H1 (cell line): Measurements from ENCODE around the gene CTSW. TPM values are rescaled to one million over a fixed set of nuclear protein-coding genes. Genes with fewer than 3 reads are reported as not detected.

ENCODE experiments used
- ASH2L ChIP-seq: fragments of 200-600, 300-600 bp; sonication (generic); IDR thresholded peaks from one replicate; pipeline ENCODE4 v1.7.1; 2017; ENCODE audit warnings: low read length
- ATF2 ChIP-seq: IDR thresholded peaks from 2 replicates; pipeline ENCODE4 v1.6.1; 2012; ENCODE audit warnings: low read length, inconsistent platforms
- BACH1 ChIP-seq: IDR thresholded peaks from 2 replicates; pipeline ENCODE4 v1.6.1; 2012; ENCODE audit warnings: low read length, improper control_type of control experiment
- CBX5 ChIP-seq: fragments of 300-800, 300-1000 bp; sonication (generic); IDR thresholded peaks from 2 replicates; pipeline ENCODE4 v1.7.1; 2016; ENCODE audit warnings: antibody characterized with exemption, low read length, low read depth
- CTCF ChIP-seq, 3 experiments: IDR thresholded peaks; 1 replicate in 2 of 3; 2 replicates in 1 of 3; pipeline versions ENCODE4 v1.5.1 to v1.6.1; 2011; ENCODE audit warnings: low read length in 3 of 3, mild to moderate bottlenecking in 3 of 3, inconsistent platforms in 2 of 3, low read depth in 1 of 3, moderate library complexity in 1 of 3; ENCODE audit not compliant: insufficient read depth in 1 of 3; ENCODE audit errors: control extremely low read depth in 1 of 3
- JUN ChIP-seq: IDR thresholded peaks from 2 replicates; pipeline ENCODE4 v1.6.1; 2011; ENCODE audit warnings: low read depth, mild to moderate bottlenecking, improper control_type of control experiment, low read length
- NRF1 ChIP-seq: IDR thresholded peaks from 2 replicates; pipeline ENCODE4 v1.6.1; 2011; ENCODE audit warnings: mild to moderate bottlenecking, low read depth, low read length, improper control_type of control experiment
- PHF8 ChIP-seq: fragments of 200-600 bp; sonication (generic); conservative IDR thresholded peaks from 2 replicates; pipeline ENCODE4 v1.7.1; 2012; ENCODE audit warnings: low read depth, mild to moderate bottlenecking, inconsistent platforms, low read length, moderate library complexity
- POLR2AphosphoS5 ChIP-seq: IDR thresholded peaks from 2 replicates; pipeline ENCODE4 v1.6.1; 2011; ENCODE audit warnings: low read depth, low read length
- SAP30 ChIP-seq: fragments of 300-600 bp; sonication (generic); IDR thresholded peaks from 2 replicates; pipeline ENCODE4 v1.7.1; 2012; ENCODE audit warnings: low read length, moderate library complexity, mild to moderate bottlenecking, inconsistent platforms; ENCODE audit not compliant: insufficient read depth, insufficient replicate concordance
- SIN3A ChIP-seq, 2 experiments: IDR thresholded peaks in 1 of 2; conservative IDR thresholded peaks in 1 of 2; 2 replicates each; pipeline ENCODE4 v1.6.1; 2011 to 2012; ENCODE audit warnings: low read length in 2 of 2, improper control_type of control experiment in 1 of 2, low read depth in 1 of 2, mild to moderate bottlenecking in 1 of 2
- SP1 ChIP-seq: IDR thresholded peaks from 2 replicates; pipeline ENCODE4 v1.6.1; 2011; ENCODE audit warnings: low read depth, low read length
- SUZ12 ChIP-seq: fragments of 200-600 bp; sonication (generic); IDR thresholded peaks from 2 replicates; pipeline ENCODE4 v1.6.1; 2012; ENCODE audit warnings: mild to moderate bottlenecking, inconsistent platforms, low read length, moderate library complexity, mixed read lengths
- TAF1 ChIP-seq: IDR thresholded peaks from 2 replicates; pipeline ENCODE4 v1.6.1; 2011; ENCODE audit warnings: mild to moderate bottlenecking, low read depth, low read length
- TBP ChIP-seq: IDR thresholded peaks from 2 replicates; pipeline ENCODE4 v1.6.1; 2011; ENCODE audit warnings: low read depth, low read length, improper control_type of control experiment
- TEAD4 ChIP-seq: IDR thresholded peaks from 2 replicates; pipeline ENCODE4 v1.6.1; 2012; ENCODE audit warnings: low read depth, low read length, inconsistent platforms, mixed read lengths
- USF2 ChIP-seq: IDR thresholded peaks from 2 replicates; pipeline ENCODE4 v1.6.1; 2011; ENCODE audit warnings: low read length, improper control_type of control experiment
- ZNF274 ChIP-seq: IDR thresholded peaks from 2 replicates; pipeline ENCODE4 v1.7.0; 2012; ENCODE audit warnings: low read length, borderline replicate concordance; ENCODE audit errors: extremely low read depth
- polyA plus RNA-seq, 7 experiments: library from polyadenylated mRNA; depleted of rRNA in 3 of 7; stranded (reverse) in 5 of 7; unstranded in 2 of 7; fragments of >200 nt in 5 of 7; fragments of 200-250 nt in 2 of 7; gene quantifications; 1 replicate in 5 of 7; 2 replicates in 1 of 7; 4 replicates in 1 of 7; pipeline versions ENCODE4 v1.2.1 to v1.2.3, GENCODE V29; 2011 to 2013; ENCODE audit warnings: missing spikeins in 2 of 7, mixed read lengths in 2 of 7
- total RNA-seq: library from RNA; stranded (reverse); fragmentation: NEBNext Ultra II Directional; extraction: Animal tissue kit (Norgen Biotek cat#: 25700); gene quantifications from 2 replicates; pipeline ENCODE4 v1.2.1, GENCODE V29; 2021

CTSW gene
- total and polyA plus RNA-seq, 2 of the 8 experiments (the other 6 are each of a cell fraction or from before 2014, with no cell fraction given), result not detected

DNA sequence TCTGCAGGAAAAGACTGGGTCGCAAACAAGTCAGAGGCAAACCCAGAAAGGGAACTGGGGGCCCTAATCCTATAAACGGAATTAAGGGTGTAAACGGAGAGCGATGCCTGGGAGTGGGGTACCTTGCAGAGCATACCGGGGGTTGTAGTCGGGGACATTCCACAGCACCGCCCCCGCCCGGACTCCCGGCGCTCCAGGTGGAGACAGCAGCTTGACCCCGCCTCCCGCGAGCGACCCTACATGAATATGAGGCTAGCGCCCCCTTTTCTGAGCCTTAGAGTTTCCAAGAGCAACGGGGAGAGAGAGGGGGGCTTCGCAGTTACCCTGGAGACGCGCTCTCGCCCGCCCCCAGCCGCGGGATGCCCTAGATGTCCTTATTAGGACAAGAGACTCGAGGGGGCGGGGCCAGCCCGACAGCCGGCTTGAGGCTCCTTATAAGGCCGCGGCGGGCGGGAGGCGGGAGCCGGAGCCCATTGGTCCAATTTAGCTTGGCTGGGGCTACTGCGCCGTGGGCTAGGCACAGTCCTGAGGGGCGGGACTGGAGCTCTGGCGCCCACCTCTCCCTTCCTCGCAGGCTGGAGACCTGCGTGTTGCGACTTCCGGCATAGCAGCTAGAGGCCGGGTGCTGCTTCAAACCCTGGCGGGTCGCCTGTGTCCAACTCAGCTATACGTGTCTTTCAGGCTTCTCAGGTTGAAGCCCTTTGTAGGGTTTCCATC, 20.4 kb upstream of the CTSW start (continued):
- TF ChIP-seq CTCF (IDR thresholded peaks at IDR 0.05; ENCODE audit: control extremely low read depth in 1 of 3, insufficient read depth in 1 of 3, low read depth in 1 of 3, low read length in 3 of 3) (peak in 2 of 3 experiments; percentile 28 to 48; a peak in 3 of 4 replicates), POLR2AphosphoS5 (peak; percentile 96), JUN (no peak), BACH1 (peak; percentile 76; the same call in 1 of the 2 replicates), ASH2L (peak; percentile 5), SUZ12 (no peak), SAP30 (no peak), ZNF274 (no peak), SP1 (peak; percentile 76), PHF8 (peak; percentile 66; the same call in 1 of the 2 replicates), TEAD4 (peak; percentile 79), TBP (peak; percentile 86), TAF1 (peak; percentile 69; the same call in 1 of the 2 replicates), USF2 (no peak), SIN3A (conservative IDR thresholded peaks at IDR 0.05 in 1 of 2, IDR thresholded peaks at IDR 0.05 in 1 of 2; ENCODE audit: low read depth in 1 of 2, low read length in 2 of 2) (peak; percentile 55 to 77; a peak in 2 of 4 replicates), CBX5 (no peak), NRF1 (no peak), ATF2 (no peak)
